ENCODE measurements around the gene AFMID. TPM values are rescaled to one million over a fixed set of nuclear protein-coding genes. Genes with fewer than 3 reads are reported as not detected.

AFMID gene
- total and polyA plus RNA-seq, 9 of the 15 experiments (the other 6 are each of a cell fraction or from before 2014, with no cell fraction given), result 62.1 to 188 (median 74.4) TPM

DNA sequence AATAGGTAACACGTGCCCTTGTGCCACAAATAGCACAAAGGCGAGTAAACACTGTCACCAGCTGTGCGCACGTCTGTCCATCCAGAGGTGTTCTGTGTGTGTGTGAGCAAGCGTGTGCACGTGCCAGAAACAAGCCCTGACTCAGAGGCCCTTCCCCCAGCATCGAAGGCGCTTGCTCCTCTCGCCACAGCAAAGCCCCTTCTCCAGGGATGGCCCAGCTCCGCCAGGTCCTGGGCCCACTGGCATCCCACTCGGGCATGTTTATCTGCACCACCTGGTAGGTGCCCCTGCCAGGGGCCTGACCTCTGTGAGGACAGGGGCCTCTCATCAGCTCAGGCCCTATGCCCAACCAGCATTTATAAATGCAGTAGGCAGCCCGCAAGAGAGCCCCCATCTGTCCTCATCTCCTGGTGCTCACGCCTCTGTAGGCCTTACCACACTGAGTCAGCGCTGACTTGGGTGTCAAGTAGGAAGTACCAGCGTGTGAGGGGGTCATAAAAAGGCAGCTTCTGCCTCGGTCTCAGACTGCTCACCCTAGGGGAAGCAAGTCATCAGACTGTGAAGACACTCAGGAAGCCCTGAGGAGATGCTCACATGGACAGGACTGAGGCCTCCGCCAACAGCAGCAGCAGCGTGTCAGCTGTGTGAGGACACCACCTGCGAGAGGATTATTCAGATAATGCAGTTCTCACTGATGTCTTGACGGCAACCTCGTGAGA, 55.0 kb downstream of the AFMID start (continued):
- TF ChIP-seq, protein P1, sequence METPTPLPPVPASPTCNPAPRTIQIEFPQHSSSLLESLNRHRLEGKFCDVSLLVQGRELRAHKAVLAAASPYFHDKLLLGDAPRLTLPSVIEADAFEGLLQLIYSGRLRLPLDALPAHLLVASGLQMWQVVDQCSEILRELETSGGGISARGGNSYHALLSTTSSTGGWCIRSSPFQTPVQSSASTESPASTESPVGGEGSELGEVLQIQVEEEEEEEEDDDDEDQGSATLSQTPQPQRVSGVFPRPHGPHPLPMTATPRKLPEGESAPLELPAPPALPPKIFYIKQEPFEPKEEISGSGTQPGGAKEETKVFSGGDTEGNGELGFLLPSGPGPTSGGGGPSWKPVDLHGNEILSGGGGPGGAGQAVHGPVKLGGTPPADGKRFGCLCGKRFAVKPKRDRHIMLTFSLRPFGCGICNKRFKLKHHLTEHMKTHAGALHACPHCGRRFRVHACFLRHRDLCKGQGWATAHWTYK (CRISPR knock-in tag; IDR thresholded peaks at IDR 0.05), result no peak
- TF ChIP-seq, protein P2, sequence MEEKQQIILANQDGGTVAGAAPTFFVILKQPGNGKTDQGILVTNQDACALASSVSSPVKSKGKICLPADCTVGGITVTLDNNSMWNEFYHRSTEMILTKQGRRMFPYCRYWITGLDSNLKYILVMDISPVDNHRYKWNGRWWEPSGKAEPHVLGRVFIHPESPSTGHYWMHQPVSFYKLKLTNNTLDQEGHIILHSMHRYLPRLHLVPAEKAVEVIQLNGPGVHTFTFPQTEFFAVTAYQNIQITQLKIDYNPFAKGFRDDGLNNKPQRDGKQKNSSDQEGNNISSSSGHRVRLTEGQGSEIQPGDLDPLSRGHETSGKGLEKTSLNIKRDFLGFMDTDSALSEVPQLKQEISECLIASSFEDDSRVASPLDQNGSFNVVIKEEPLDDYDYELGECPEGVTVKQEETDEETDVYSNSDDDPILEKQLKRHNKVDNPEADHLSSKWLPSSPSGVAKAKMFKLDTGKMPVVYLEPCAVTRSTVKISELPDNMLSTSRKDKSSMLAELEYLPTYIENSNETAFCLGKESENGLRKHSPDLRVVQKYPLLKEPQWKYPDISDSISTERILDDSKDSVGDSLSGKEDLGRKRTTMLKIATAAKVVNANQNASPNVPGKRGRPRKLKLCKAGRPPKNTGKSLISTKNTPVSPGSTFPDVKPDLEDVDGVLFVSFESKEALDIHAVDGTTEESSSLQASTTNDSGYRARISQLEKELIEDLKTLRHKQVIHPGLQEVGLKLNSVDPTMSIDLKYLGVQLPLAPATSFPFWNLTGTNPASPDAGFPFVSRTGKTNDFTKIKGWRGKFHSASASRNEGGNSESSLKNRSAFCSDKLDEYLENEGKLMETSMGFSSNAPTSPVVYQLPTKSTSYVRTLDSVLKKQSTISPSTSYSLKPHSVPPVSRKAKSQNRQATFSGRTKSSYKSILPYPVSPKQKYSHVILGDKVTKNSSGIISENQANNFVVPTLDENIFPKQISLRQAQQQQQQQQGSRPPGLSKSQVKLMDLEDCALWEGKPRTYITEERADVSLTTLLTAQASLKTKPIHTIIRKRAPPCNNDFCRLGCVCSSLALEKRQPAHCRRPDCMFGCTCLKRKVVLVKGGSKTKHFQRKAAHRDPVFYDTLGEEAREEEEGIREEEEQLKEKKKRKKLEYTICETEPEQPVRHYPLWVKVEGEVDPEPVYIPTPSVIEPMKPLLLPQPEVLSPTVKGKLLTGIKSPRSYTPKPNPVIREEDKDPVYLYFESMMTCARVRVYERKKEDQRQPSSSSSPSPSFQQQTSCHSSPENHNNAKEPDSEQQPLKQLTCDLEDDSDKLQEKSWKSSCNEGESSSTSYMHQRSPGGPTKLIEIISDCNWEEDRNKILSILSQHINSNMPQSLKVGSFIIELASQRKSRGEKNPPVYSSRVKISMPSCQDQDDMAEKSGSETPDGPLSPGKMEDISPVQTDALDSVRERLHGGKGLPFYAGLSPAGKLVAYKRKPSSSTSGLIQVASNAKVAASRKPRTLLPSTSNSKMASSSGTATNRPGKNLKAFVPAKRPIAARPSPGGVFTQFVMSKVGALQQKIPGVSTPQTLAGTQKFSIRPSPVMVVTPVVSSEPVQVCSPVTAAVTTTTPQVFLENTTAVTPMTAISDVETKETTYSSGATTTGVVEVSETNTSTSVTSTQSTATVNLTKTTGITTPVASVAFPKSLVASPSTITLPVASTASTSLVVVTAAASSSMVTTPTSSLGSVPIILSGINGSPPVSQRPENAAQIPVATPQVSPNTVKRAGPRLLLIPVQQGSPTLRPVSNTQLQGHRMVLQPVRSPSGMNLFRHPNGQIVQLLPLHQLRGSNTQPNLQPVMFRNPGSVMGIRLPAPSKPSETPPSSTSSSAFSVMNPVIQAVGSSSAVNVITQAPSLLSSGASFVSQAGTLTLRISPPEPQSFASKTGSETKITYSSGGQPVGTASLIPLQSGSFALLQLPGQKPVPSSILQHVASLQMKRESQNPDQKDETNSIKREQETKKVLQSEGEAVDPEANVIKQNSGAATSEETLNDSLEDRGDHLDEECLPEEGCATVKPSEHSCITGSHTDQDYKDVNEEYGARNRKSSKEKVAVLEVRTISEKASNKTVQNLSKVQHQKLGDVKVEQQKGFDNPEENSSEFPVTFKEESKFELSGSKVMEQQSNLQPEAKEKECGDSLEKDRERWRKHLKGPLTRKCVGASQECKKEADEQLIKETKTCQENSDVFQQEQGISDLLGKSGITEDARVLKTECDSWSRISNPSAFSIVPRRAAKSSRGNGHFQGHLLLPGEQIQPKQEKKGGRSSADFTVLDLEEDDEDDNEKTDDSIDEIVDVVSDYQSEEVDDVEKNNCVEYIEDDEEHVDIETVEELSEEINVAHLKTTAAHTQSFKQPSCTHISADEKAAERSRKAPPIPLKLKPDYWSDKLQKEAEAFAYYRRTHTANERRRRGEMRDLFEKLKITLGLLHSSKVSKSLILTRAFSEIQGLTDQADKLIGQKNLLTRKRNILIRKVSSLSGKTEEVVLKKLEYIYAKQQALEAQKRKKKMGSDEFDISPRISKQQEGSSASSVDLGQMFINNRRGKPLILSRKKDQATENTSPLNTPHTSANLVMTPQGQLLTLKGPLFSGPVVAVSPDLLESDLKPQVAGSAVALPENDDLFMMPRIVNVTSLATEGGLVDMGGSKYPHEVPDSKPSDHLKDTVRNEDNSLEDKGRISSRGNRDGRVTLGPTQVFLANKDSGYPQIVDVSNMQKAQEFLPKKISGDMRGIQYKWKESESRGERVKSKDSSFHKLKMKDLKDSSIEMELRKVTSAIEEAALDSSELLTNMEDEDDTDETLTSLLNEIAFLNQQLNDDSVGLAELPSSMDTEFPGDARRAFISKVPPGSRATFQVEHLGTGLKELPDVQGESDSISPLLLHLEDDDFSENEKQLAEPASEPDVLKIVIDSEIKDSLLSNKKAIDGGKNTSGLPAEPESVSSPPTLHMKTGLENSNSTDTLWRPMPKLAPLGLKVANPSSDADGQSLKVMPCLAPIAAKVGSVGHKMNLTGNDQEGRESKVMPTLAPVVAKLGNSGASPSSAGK (IDR thresholded peaks at IDR 0.05), result peak; percentile 26; the same call in 1 of the 2 replicates
- TF ChIP-seq, protein P3, sequence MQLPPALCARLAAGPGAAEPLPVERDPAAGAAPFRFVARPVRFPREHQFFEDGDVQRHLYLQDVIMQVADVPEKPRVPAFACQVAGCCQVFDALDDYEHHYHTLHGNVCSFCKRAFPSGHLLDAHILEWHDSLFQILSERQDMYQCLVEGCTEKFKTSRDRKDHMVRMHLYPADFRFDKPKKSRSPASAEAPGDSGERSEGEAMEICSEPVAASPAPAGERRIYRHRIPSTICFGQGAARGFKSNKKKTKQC (CRISPR knock-in tag; IDR thresholded peaks at IDR 0.05), result no peak
- TF ChIP-seq TEAD1 (CRISPR knock-in tag; IDR thresholded peaks at IDR 0.05) (no peak), MCM3 (IDR thresholded peaks at IDR 0.05) (no peak), SAFB2 (IDR thresholded peaks at IDR 0.05; ENCODE audit: borderline replicate concordance, low read depth, low read length, severe bottlenecking) (no peak), CREBBP (IDR thresholded peaks at IDR 0.05; ENCODE audit: low read depth, low read length) (no peak), NBN (IDR thresholded peaks at IDR 0.05; ENCODE audit: low read depth) (no peak)
- TF ChIP-seq, protein P4, sequence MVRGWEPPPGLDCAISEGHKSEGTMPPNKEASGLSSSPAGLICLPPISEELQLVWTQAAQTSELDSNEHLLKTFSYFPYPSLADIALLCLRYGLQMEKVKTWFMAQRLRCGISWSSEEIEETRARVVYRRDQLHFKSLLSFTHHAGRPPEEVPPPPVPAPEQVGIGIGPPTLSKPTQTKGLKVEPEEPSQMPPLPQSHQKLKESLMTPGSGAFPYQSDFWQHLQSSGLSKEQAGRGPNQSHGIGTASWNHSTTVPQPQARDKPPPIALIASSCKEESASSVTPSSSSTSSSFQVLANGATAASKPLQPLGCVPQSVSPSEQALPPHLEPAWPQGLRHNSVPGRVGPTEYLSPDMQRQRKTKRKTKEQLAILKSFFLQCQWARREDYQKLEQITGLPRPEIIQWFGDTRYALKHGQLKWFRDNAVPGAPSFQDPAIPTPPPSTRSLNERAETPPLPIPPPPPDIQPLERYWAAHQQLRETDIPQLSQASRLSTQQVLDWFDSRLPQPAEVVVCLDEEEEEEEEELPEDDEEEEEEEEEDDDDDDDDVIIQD (CRISPR knock-in tag; IDR thresholded peaks at IDR 0.05), result no peak
- TF ChIP-seq, protein P5, sequence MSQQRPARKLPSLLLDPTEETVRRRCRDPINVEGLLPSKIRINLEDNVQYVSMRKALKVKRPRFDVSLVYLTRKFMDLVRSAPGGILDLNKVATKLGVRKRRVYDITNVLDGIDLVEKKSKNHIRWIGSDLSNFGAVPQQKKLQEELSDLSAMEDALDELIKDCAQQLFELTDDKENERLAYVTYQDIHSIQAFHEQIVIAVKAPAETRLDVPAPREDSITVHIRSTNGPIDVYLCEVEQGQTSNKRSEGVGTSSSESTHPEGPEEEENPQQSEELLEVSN (IDR thresholded peaks at IDR 0.05; ENCODE audit: borderline replicate concordance in 1 of 2, extremely low read depth in 1 of 2, insufficient read depth in 1 of 2, insufficient read length in 1 of 2, low read depth in 1 of 2, low read length in 1 of 2, poor library complexity in 1 of 2, severe bottlenecking in 1 of 2), result peak in 1 of 2 experiments; percentile 29
